GM18870 (cell line): ENCODE data around the gene SRC.

Experiments used
- ATAC-seq: cut with Tn5 transposase; IDR thresholded peaks from one replicate; pipeline ENCODE4 v1.9.1; 2021; ENCODE audit warnings: moderate library complexity; ENCODE audit not compliant: unreplicated experiment

Gene SRC

GRCh38 chr20:37345339-37346235 lies at the start of gene SRC:
Gene SRC (plus strand): TSS chr20:37346140. CDS start chr20:37384154, 38,014 bp downstream.
- ATAC-seq: no peak

GRCh38 chr20:37296371-37296770 lies 49.6 kb upstream of the SRC start:
- ATAC-seq: no peak

GRCh38 chr20:37297066-37297736 lies 48.7 kb upstream of the SRC start:
- ATAC-seq: no peak

GRCh38 chr20:37298190-37298939 lies 47.6 kb upstream of the SRC start:
- no peak for ATAC-seq

- ATAC-seq: no peak
Observed at GRCh38 chr20:37299718-37300528, 46.0 kb upstream of the SRC start.

- ATAC-seq: no peak
Observed at GRCh38 chr20:37301120-37301519, 44.8 kb upstream of the SRC start.

- ATAC-seq: no peak
Observed at GRCh38 chr20:37301558-37301957, 44.4 kb upstream of the SRC start.

- ATAC-seq: no peak
Observed at GRCh38 chr20:37302981-37303380, 43.0 kb upstream of the SRC start.

- no peak for ATAC-seq
Observed at GRCh38 chr20:37303637-37304036, 42.3 kb upstream of the SRC start.

GRCh38 chr20:37305079-37305478 lies 40.9 kb upstream of the SRC start:
- ATAC-seq: no peak

GRCh38 chr20:37305839-37306238 lies 40.1 kb upstream of the SRC start:
- ATAC-seq: no peak

- ATAC-seq: peak; percentile 84
Observed at GRCh38 chr20:37308086-37309050, 37.6 kb upstream of the SRC start.

- ATAC-seq: no peak
Observed at GRCh38 chr20:37309290-37309689, 36.6 kb upstream of the SRC start.

GRCh38 chr20:37309936-37310590 lies 35.9 kb upstream of the SRC start:
- ATAC-seq: no peak

- ATAC-seq: no peak
Observed at GRCh38 chr20:37310951-37311350, 35.0 kb upstream of the SRC start.

- no peak for ATAC-seq
Observed at GRCh38 chr20:37311710-37312355, 34.1 kb upstream of the SRC start.

GRCh38 chr20:37313546-37314091 lies 32.3 kb upstream of the SRC start:
- no peak for ATAC-seq

- ATAC-seq: no peak
Observed at GRCh38 chr20:37314099-37314498, 31.8 kb upstream of the SRC start.
